GM23338 (cell line): ENCODE results near the gene ZNF358. TPM values are rescaled to one million over a fixed set of nuclear protein-coding genes. Genes with fewer than 3 reads are reported as not detected.

Source experiments
- ATAC-seq: fragments of 200-7000 bp; cut with Tn5 transposase; 3 replicates; pipeline ENCODE4 v1.9.1; 2020
- DNase-seq: peaks from one replicate; pipeline ENCODE4 v3.0.0-alpha.2; 2015; ENCODE audit warnings: low spot score
- H2AFZ ChIP-seq: fragments of 200-600 bp; sonication (generic); 2 replicates; pipeline ENCODE4 v1.8.0; 2016; ENCODE audit warnings: antibody characterized with exemption, mild to moderate bottlenecking, moderate library complexity
- H3F3A ChIP-seq: fragments of 200-600 bp; sonication (generic); replicated peaks from 2 replicates; pipeline ENCODE4 v1.8.0; 2017; ENCODE audit warnings: antibody characterized with exemption, mixed run types, low read depth
- H3K27ac ChIP-seq: fragments of 200-600 bp; sonication (generic); 2 replicates; pipeline ENCODE4 v1.6.1; 2016; ENCODE audit warnings: low read depth
- H3K27me3 ChIP-seq: fragments of 200-600 bp; sonication (generic); 2 replicates; pipeline ENCODE4 v1.8.0; 2016; ENCODE audit warnings: mild to moderate bottlenecking, mixed run types, moderate library complexity; ENCODE audit not compliant: insufficient read depth
- H3K36me3 ChIP-seq: fragments of 200-600 bp; sonication (generic); 2 replicates; pipeline ENCODE4 v1.8.0; 2016; ENCODE audit warnings: mild to moderate bottlenecking; ENCODE audit not compliant: insufficient read depth
- H3K4me1 ChIP-seq: fragments of 200-600 bp; sonication (generic); 2 replicates; pipeline ENCODE4 v1.8.0; 2016; ENCODE audit warnings: mild to moderate bottlenecking, moderate library complexity; ENCODE audit not compliant: insufficient read depth
- H3K4me2 ChIP-seq: fragments of 200-600 bp; sonication (generic); 2 replicates; pipeline ENCODE4 v1.7.1; 2017; ENCODE audit warnings: mixed run types
- H3K4me3 ChIP-seq: fragments of 200-600 bp; sonication (generic); 2 replicates; pipeline ENCODE4 v1.6.1; 2016; ENCODE audit warnings: mixed run types
- H3K79me2 ChIP-seq: fragments of 200-600 bp; sonication (generic); replicated peaks from 2 replicates; pipeline ENCODE4 v1.8.0; 2017; ENCODE audit warnings: mild to moderate bottlenecking; ENCODE audit not compliant: insufficient read depth
- H3K9me2 ChIP-seq: fragments of 200-600 bp; sonication (generic); 2 replicates; pipeline ENCODE4 v1.8.0; 2017; ENCODE audit not compliant: insufficient read depth
- H4K20me1 ChIP-seq: fragments of 200-600 bp; sonication (generic); replicated peaks from 2 replicates; pipeline ENCODE4 v1.8.0; 2017; ENCODE audit warnings: mild to moderate bottlenecking; ENCODE audit not compliant: insufficient read depth
- H3K27ac Mint-ChIP-seq: 2 replicates; pipeline ENCODE4 v1.8.0; 2020; ENCODE audit warnings: inconsistent platforms, mild to moderate bottlenecking, moderate library complexity, mixed read lengths
- H3K27me3 Mint-ChIP-seq: 3 replicates; pipeline ENCODE4 v1.8.0; 2022; ENCODE audit warnings: low read depth, mild to moderate bottlenecking, moderate library complexity, mixed read lengths, inconsistent platforms; ENCODE audit not compliant: insufficient read depth, poor library complexity
- H3K36me3 Mint-ChIP-seq: 3 replicates; pipeline ENCODE4 v1.8.0; 2021; ENCODE audit warnings: low read depth, mild to moderate bottlenecking, inconsistent platforms, moderate library complexity, mixed read lengths
- H3K4me1 Mint-ChIP-seq: 3 replicates; pipeline ENCODE4 v1.8.0; 2020; ENCODE audit warnings: mild to moderate bottlenecking, inconsistent platforms, mixed read lengths
- H3K4me3 Mint-ChIP-seq: 3 replicates; pipeline ENCODE4 v1.8.0; 2021; ENCODE audit warnings: moderate library complexity, mild to moderate bottlenecking, inconsistent platforms, mixed read lengths
- H3K9me3 Mint-ChIP-seq: 3 replicates; pipeline ENCODE4 v1.8.0; 2020; ENCODE audit warnings: moderate library complexity, mild to moderate bottlenecking, inconsistent platforms, mixed read lengths
- CREB1 ChIP-seq: fragments of 250-450 bp; sonication (Bioruptor Pico); IDR thresholded peaks from 2 replicates; pipeline ENCODE4 v1.5.0; 2020; ENCODE audit warnings: low read depth, mild to moderate bottlenecking, moderate library complexity
- CTCF ChIP-seq, 2 experiments: fragments of 200-600 bp in 1 of 2; sonication (generic) in 1 of 2; conservative IDR thresholded peaks; 2 replicates each; pipeline versions ENCODE4 v1.5.1 to v1.6.1; 2016 to 2017; ENCODE audit warnings: antibody characterized with exemption in 2 of 2, low read depth in 2 of 2, mild to moderate bottlenecking in 2 of 2, moderate library complexity in 1 of 2
- ETS1 ChIP-seq: IDR thresholded peaks from 2 replicates; pipeline ENCODE4 v1.6.1; 2016; ENCODE audit warnings: antibody characterized with exemption
- EZH2 ChIP-seq: fragments of 200-600 bp; sonication (generic); IDR thresholded peaks from one replicate; pipeline ENCODE4 v1.8.0; 2017; ENCODE audit warnings: antibody characterized with exemption, mild to moderate bottlenecking, low read depth; ENCODE audit not compliant: unreplicated experiment
- EZH2phosphoT487 ChIP-seq: fragments of 200-600 bp; sonication (generic); IDR thresholded peaks from one replicate; pipeline ENCODE4 v1.8.1; 2018; ENCODE audit warnings: antibody characterized with exemption; ENCODE audit not compliant: unreplicated experiment
- JUNB ChIP-seq: IDR thresholded peaks from one replicate; pipeline ENCODE4 v1.6.1; 2016; ENCODE audit warnings: antibody characterized with exemption; ENCODE audit not compliant: unreplicated experiment
- NANOG ChIP-seq: IDR thresholded peaks from 2 replicates; pipeline ENCODE4 v1.6.1; 2016; ENCODE audit warnings: antibody characterized with exemption, borderline replicate concordance
- POLR2AphosphoS5 ChIP-seq: IDR thresholded peaks from 2 replicates; pipeline ENCODE4 v1.6.1; 2016; ENCODE audit warnings: antibody characterized with exemption, low read depth
- REST ChIP-seq: IDR thresholded peaks from one replicate; pipeline ENCODE4 v1.6.1; 2018; ENCODE audit warnings: antibody characterized with exemption; ENCODE audit not compliant: unreplicated experiment
- STAT1 ChIP-seq: IDR thresholded peaks from one replicate; pipeline ENCODE4 v1.6.1; 2016; ENCODE audit warnings: antibody characterized with exemption; ENCODE audit not compliant: unreplicated experiment
- ZNF114 ChIP-seq: fragments of 250-450 bp; sonication (Bioruptor Pico); IDR thresholded peaks from 2 replicates; pipeline ENCODE4 v1.5.0; 2020; ENCODE audit warnings: mild to moderate bottlenecking, moderate library complexity
- ZNF331 ChIP-seq: fragments of 250-450 bp; sonication (Bioruptor Pico); IDR thresholded peaks from 2 replicates; pipeline ENCODE4 v1.5.0; 2020; ENCODE audit warnings: low read depth, mild to moderate bottlenecking, moderate library complexity
- ZNF462 ChIP-seq: fragments of 250-450 bp; sonication (Bioruptor Pico); IDR thresholded peaks from 2 replicates; pipeline ENCODE4 v1.5.0; 2020; ENCODE audit warnings: mild to moderate bottlenecking, moderate library complexity
- polyA plus RNA-seq: library from polyadenylated mRNA; unstranded; fragments of >200 nt; fragmentation: Nextera tagmentation; extraction: Ambion mirVana; gene quantifications from 2 replicates; pipeline ENCODE4 v1.2.1, GENCODE V29; 2016
- total RNA-seq: library from RNA; depleted of rRNA; stranded (reverse); fragments of >200 nt; shearing (Covaris generic); gene quantifications from 2 replicates; pipeline ENCODE4 v1.2.3, GENCODE V29; 2014

The ZNF358 gene
- total and polyA plus RNA-seq, 2 experiments from 2014 or later = 23.8 to 52.9 TPM

GRCh38 chr19:7524992-7525739 is 9.3 kb downstream of the ZNF358 start:
- Histone ChIP-seq H3K36me3 (no peaks in the 10 kb centered on the region), H3K27me3 (no peaks in the 10 kb centered on the region)
- TF ChIP-seq CTCF (conservative IDR thresholded peaks at IDR 0.05; ENCODE audit: low read depth in 2 of 2) (no peak), ETS1 (no peak), ZNF462 (CRISPR knock-in tag) (no peak), JUNB (no peak), EZH2 (no peak), STAT1 (no peak), ZNF114 (CRISPR knock-in tag) (no peak), ZNF331 (CRISPR knock-in tag) (no peak), CREB1 (CRISPR knock-in tag) (no peak), POLR2AphosphoS5 (no peak), REST (no peak), NANOG (no peak), EZH2phosphoT487 (no peak)

More at GRCh38 chr19:7524992-7525739, 9.3 kb downstream of the ZNF358 start:
- Mint-ChIP-seq H3K27me3 (peaks cover 7% of the 10 kb centered on the region), H3K27ac (no peak overlapping the region), H3K9me3 (no peaks in the 10 kb centered on the region; the same call in 2 of the 3 replicates), H3K4me1 (peaks cover 6% of the 10 kb centered on the region; the same call in 2 of the 3 replicates), H3K36me3 (peaks cover 10% of the 10 kb centered on the region; the same call in 2 of the 3 replicates), H3K4me3 (no peak overlapping the region)
- Histone ChIP-seq H3K9me2 (no peaks in the 10 kb centered on the region), H3K4me1 (peaks cover 15% of the 10 kb centered on the region), H3K79me2 (peaks cover 5% of the 10 kb centered on the region; the same call in 1 of the 2 replicates), H3K4me3 (no peak overlapping the region), H3K27ac (no peak overlapping the region), H3F3A (no peaks in the 10 kb centered on the region; the same call in 1 of the 2 replicates), H4K20me1 (no peaks in the 10 kb centered on the region), H2AFZ (no peak overlapping the region), H3K4me2 (no peak overlapping the region)
- ATAC-seq = no peak
- DNase-seq = no peak
